ENCODE measurements around the gene MTMR10.

DNA sequence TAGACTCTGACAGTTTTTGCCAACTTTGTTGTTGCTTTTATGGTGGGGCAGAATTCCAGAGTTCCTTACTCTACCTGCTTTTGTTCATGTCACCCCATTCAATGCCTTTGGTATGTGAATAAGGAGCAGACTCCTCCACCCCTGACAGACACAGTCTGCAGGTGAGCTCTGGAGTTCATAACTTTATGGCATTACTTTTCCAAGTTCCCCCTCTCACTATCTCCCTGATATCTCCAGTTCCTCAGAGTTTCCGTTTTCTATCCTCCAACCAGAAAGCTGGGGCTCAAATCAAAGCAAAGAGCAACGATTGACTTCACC is 23.1 kb upstream of the MTMR10 start:
- TF ChIP-seq, protein P1, sequence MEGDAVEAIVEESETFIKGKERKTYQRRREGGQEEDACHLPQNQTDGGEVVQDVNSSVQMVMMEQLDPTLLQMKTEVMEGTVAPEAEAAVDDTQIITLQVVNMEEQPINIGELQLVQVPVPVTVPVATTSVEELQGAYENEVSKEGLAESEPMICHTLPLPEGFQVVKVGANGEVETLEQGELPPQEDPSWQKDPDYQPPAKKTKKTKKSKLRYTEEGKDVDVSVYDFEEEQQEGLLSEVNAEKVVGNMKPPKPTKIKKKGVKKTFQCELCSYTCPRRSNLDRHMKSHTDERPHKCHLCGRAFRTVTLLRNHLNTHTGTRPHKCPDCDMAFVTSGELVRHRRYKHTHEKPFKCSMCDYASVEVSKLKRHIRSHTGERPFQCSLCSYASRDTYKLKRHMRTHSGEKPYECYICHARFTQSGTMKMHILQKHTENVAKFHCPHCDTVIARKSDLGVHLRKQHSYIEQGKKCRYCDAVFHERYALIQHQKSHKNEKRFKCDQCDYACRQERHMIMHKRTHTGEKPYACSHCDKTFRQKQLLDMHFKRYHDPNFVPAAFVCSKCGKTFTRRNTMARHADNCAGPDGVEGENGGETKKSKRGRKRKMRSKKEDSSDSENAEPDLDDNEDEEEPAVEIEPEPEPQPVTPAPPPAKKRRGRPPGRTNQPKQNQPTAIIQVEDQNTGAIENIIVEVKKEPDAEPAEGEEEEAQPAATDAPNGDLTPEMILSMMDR (conservative IDR thresholded peaks at IDR 0.05 in 1 of 2, IDR thresholded peaks at IDR 0.05 in 1 of 2; ENCODE audit: low read depth in 1 of 2, low read length in 2 of 2): no peak
- TF ChIP-seq EZH2 (IDR thresholded peaks at IDR 0.05; ENCODE audit: low read length, missing control alignments): no peak
